Mesenchymal stem cell (in vitro differentiated cells and primary cell): ENCODE data around the gene SPATA31D4.

Experiments used
- DNase-seq: peaks from one replicate; pipeline ENCODE4 v3.0.0-alpha.2; 2013
- H2AFZ ChIP-seq: one replicate; pipeline ENCODE4 v1.6.1; 2013; ENCODE audit warnings: low read depth, mild to moderate bottlenecking, control low read depth, inconsistent platforms, low read length, moderate library complexity
- H2AK5ac ChIP-seq: 2 replicates; pipeline ENCODE4 v1.6.1; 2013; ENCODE audit warnings: low read length, moderate library complexity, mild to moderate bottlenecking, inconsistent platforms; ENCODE audit not compliant: severe bottlenecking
- H2BK120ac ChIP-seq: one replicate; pipeline ENCODE4 v1.6.1; 2013; ENCODE audit warnings: low read depth, mild to moderate bottlenecking, inconsistent platforms, low read length, moderate library complexity
- H2BK12ac ChIP-seq, 2 experiments: one replicate each; pipeline ENCODE4 v1.6.1; 2013; ENCODE audit warnings: inconsistent platforms in 2 of 2, low read length in 2 of 2, mild to moderate bottlenecking in 2 of 2, moderate library complexity in 2 of 2, control low read depth in 1 of 2
- H2BK15ac ChIP-seq: one replicate; pipeline ENCODE4 v1.6.1; 2013; ENCODE audit warnings: mild to moderate bottlenecking, low read depth, inconsistent platforms; ENCODE audit not compliant: poor library complexity, severe bottlenecking
- H2BK5ac ChIP-seq: 2 replicates; pipeline ENCODE4 v1.6.1; 2013; ENCODE audit warnings: low read depth, mild to moderate bottlenecking, low read length, control low read depth, inconsistent platforms; ENCODE audit not compliant: poor library complexity, severe bottlenecking
- H3K14ac ChIP-seq, 2 experiments: one replicate each; pipeline ENCODE4 v1.6.1; 2013; ENCODE audit warnings: inconsistent platforms in 2 of 2, low read length in 2 of 2, control low read depth in 1 of 2, mild to moderate bottlenecking in 1 of 2, moderate library complexity in 1 of 2
- H3K18ac ChIP-seq, 2 experiments: one replicate each; pipeline ENCODE4 v1.6.1; 2013; ENCODE audit warnings: inconsistent platforms in 2 of 2, low read length in 2 of 2, control low read depth in 1 of 2, low read depth in 1 of 2, mild to moderate bottlenecking in 1 of 2
- H3K23ac ChIP-seq, 2 experiments: one replicate each; pipeline ENCODE4 v1.6.1; 2013; ENCODE audit warnings: inconsistent platforms in 2 of 2, low read length in 2 of 2, mild to moderate bottlenecking in 2 of 2, moderate library complexity in 2 of 2, control low read depth in 1 of 2
- H3K27ac ChIP-seq: 2 replicates; pipeline ENCODE4 v1.5.1; 2013; ENCODE audit warnings: mild to moderate bottlenecking, moderate library complexity, low read length, control low read depth, inconsistent platforms; ENCODE audit not compliant: poor library complexity, severe bottlenecking
- H3K27me3 ChIP-seq, 2 experiments: 2 replicates each; pipeline versions ENCODE4 v1.6.1 to v1.7.0; 2013; ENCODE audit warnings: low read length in 2 of 2, mild to moderate bottlenecking in 2 of 2, moderate library complexity in 2 of 2, control low read depth in 1 of 2, inconsistent platforms in 1 of 2; ENCODE audit not compliant: control insufficient read depth in 1 of 2, insufficient read depth in 1 of 2
- H3K36me3 ChIP-seq, 2 experiments: 2 replicates each; pipeline versions ENCODE4 v1.6.1 to v1.7.0; 2013; ENCODE audit warnings: low read length in 2 of 2, control low read depth in 1 of 2, inconsistent platforms in 1 of 2, low read depth in 1 of 2, mild to moderate bottlenecking in 1 of 2; ENCODE audit not compliant: insufficient read depth in 2 of 2, control insufficient read depth in 1 of 2
- H3K4ac ChIP-seq, 2 experiments: one replicate each; pipeline ENCODE4 v1.6.1; 2013; ENCODE audit warnings: inconsistent platforms in 2 of 2, low read length in 2 of 2, mild to moderate bottlenecking in 2 of 2, moderate library complexity in 2 of 2, control low read depth in 1 of 2, low read depth in 1 of 2
- H3K4me1 ChIP-seq: 2 replicates; pipeline ENCODE4 v1.6.1; 2013; ENCODE audit warnings: low read depth, low read length, control low read depth; ENCODE audit not compliant: control insufficient read depth, insufficient read depth
- H3K4me2 ChIP-seq: 2 replicates; pipeline ENCODE4 v1.6.1; 2013; ENCODE audit warnings: low read length, mild to moderate bottlenecking, inconsistent platforms; ENCODE audit not compliant: poor library complexity, severe bottlenecking
- H3K4me3 ChIP-seq, 2 experiments: 2 replicates each; pipeline versions ENCODE4 v1.5.1 to v1.7.0; 2013; ENCODE audit warnings: low read length in 2 of 2, mild to moderate bottlenecking in 2 of 2, control low read depth in 1 of 2, low read depth in 1 of 2; ENCODE audit not compliant: insufficient read depth in 1 of 2
- H3K79me1 ChIP-seq: replicated peaks from 2 replicates; pipeline ENCODE4 v1.6.1; 2013; ENCODE audit warnings: mild to moderate bottlenecking, control low read depth, low read length, inconsistent platforms; ENCODE audit not compliant: poor library complexity, severe bottlenecking
- H3K9ac ChIP-seq: 2 replicates; pipeline ENCODE4 v1.7.0; 2013; ENCODE audit warnings: mild to moderate bottlenecking, low read length, moderate library complexity
- H3K9me3 ChIP-seq: 2 replicates; pipeline ENCODE4 v1.7.0; 2013; ENCODE audit warnings: mild to moderate bottlenecking, low read length; ENCODE audit not compliant: control insufficient read depth
- H4K8ac ChIP-seq: one replicate; pipeline ENCODE4 v1.6.1; 2013; ENCODE audit warnings: inconsistent platforms, mild to moderate bottlenecking, low read length, moderate library complexity
- H4K91ac ChIP-seq: one replicate; pipeline ENCODE4 v1.6.1; 2013; ENCODE audit warnings: mild to moderate bottlenecking, low read length, inconsistent platforms
- WGBS: methylation state at CpG from one replicate; pipeline ENCODE4 v1.1.7; 2013; ENCODE audit warnings: mixed read lengths; 5-methylcytosine and 5-hydroxymethylcytosine counted together

SPATA31D4 gene

DNA sequence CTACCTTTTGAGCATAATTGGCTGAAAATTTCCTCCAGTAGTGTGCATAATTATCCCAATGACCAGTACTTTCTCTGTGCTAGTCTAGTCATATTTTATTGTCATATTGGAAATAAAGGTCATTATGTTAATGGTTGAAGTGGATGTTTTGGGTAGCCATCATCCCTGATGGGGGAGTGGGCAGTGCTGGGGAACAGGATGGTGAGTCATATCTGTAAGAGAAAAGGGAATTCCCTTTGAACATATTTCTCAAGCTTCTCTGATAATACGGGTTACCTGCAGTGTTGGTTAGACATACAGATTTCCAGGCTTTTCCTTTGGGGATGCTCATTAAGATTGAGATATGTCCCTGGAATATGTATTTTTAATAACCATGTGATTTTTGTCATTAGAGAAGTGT is 33.3 kb upstream of the SPATA31D4 start:
- DNase-seq = no peak
- Histone ChIP-seq H2BK120ac (no peak overlapping the region), H3K4me1 (no peaks in the 10 kb centered on the region), H2BK5ac (no peak overlapping the region), H3K36me3 (no peaks in the 10 kb centered on the region), H3K79me1 (no peaks in the 10 kb centered on the region), H2BK12ac (no peak overlapping the region), H3K9ac (no peak overlapping the region), H4K91ac (no peak overlapping the region), H3K4me2 (no peak overlapping the region), H3K9me3 (no peaks in the 10 kb centered on the region), H3K27me3 (no peaks in the 10 kb centered on the region), H2AK5ac (no peak overlapping the region), H2BK15ac (no peak overlapping the region), H4K8ac (no peak overlapping the region), H2AFZ (no peak overlapping the region), H3K14ac (no peak overlapping the region), H3K18ac (no peak overlapping the region), H3K4ac (no peak overlapping the region), H3K23ac (no peak overlapping the region), H3K4me3 (no peak overlapping the region), H3K27ac (no peak overlapping the region)
- WGBS = 100% methylated on average over 1 of the region's 1 CpG

DNA sequence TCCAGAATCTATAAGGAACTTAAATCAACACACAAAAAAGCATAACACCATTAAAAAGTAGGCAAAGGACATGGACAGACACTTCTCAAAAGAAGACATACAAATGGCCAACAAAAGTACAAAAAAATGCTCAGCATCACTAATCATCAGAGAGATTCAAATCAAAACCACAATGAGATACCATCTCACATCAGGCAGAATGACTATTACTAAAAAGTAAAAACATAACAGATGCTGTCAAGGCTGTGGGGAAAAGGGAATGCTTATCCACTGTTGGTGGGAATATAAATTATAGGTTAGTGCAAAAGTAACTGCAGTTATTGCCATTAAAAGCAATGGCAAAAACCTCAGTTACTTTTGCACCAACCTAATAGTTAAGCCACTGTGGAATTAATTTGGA is 32.2 kb upstream of the SPATA31D4 start:
- no peak overlapping the region for H2BK5ac ChIP-seq
- no peak overlapping the region for H3K27ac ChIP-seq
- no peak for DNase-seq
- no peaks in the 10 kb centered on the region for H3K9me3 ChIP-seq
- H3K79me1 ChIP-seq = no peaks in the 10 kb centered on the region
- no peaks in the 10 kb centered on the region for H3K36me3 ChIP-seq
- no peak overlapping the region for H2BK15ac ChIP-seq
- no peak overlapping the region for H2BK12ac ChIP-seq
- H4K8ac ChIP-seq = no peak overlapping the region
- H4K91ac ChIP-seq = no peak overlapping the region
- H2BK120ac ChIP-seq = no peak overlapping the region
- no peak overlapping the region for H3K4ac ChIP-seq
- no peak overlapping the region for H3K18ac ChIP-seq
- no peak overlapping the region for H2AFZ ChIP-seq
- H3K4me1 ChIP-seq = no peaks in the 10 kb centered on the region
- no peak overlapping the region for H3K4me3 ChIP-seq
- H3K27me3 ChIP-seq = no peaks in the 10 kb centered on the region
- no peak overlapping the region for H3K9ac ChIP-seq
- no peak overlapping the region for H3K23ac ChIP-seq
- no peak overlapping the region for H3K4me2 ChIP-seq
- no peak overlapping the region for H3K14ac ChIP-seq
- no peak overlapping the region for H2AK5ac ChIP-seq

- Histone ChIP-seq H3K27ac (no peak overlapping the region), H3K4me2 (no peak overlapping the region), H3K4ac (no peak overlapping the region), H3K4me3 (no peak overlapping the region), H2AK5ac (no peak overlapping the region), H2BK15ac (no peak overlapping the region), H3K36me3 (no peaks in the 10 kb centered on the region), H3K18ac (peak overlapping the region in 1 of 2 experiments; percentile 61), H3K4me1 (no peaks in the 10 kb centered on the region), H2BK12ac (no peak overlapping the region), H2BK5ac (no peak overlapping the region), H3K79me1 (no peaks in the 10 kb centered on the region), H3K23ac (no peak overlapping the region), H2AFZ (no peak overlapping the region), H3K9ac (no peak overlapping the region), H4K8ac (no peak overlapping the region), H3K14ac (no peak overlapping the region), H4K91ac (no peak overlapping the region), H3K9me3 (no peaks in the 10 kb centered on the region), H3K27me3 (no peaks in the 10 kb centered on the region), H2BK120ac (no peak overlapping the region)
- peak; percentile 35 for DNase-seq
- WGBS = no CpG with 5 or more reads among the region's 1 CpG
Measured at GRCh38 chr9:81898851-81899250, 29.4 kb upstream of the SPATA31D4 start.

DNA sequence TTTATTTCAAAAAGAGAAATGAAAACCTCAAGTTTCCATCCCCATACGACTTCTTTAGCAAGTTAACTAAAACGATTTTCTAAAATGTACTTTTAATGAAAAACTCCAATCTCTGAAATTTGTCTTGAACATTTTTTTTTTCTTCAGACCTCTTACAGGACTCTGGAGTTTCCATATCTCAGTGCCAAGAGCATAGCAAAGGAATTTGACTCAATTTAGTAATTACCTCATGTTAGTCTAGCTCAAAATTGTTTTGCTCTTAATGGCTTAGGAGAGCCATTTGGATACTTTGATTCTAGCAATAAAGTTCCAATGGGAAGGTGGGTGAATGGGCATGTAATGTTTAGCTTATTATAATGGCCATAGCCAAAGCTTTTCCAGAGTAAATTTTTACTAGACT is 26.0 kb upstream of the SPATA31D4 start:
- no peak overlapping the region for H2BK12ac ChIP-seq
- H3K18ac ChIP-seq = no peak overlapping the region
- no peaks in the 10 kb centered on the region for H3K27me3 ChIP-seq
- no peaks in the 10 kb centered on the region for H3K9me3 ChIP-seq
- DNase-seq = no peak
- H3K36me3 ChIP-seq = no peaks in the 10 kb centered on the region
- no peaks in the 10 kb centered on the region for H3K79me1 ChIP-seq
- H2AFZ ChIP-seq = no peak overlapping the region
- H3K14ac ChIP-seq = no peak overlapping the region
- H2BK15ac ChIP-seq = no peak overlapping the region
- no peak overlapping the region for H2BK5ac ChIP-seq
- H3K9ac ChIP-seq = peak overlapping the region; percentile 56
- no peaks in the 10 kb centered on the region for H3K4me1 ChIP-seq
- H4K91ac ChIP-seq = no peak overlapping the region
- H2BK120ac ChIP-seq = no peak overlapping the region
- WGBS = 98% methylated on average over 2 of the region's 2 CpGs
- H3K23ac ChIP-seq = no peak overlapping the region
- no peak overlapping the region for H3K4me2 ChIP-seq
- no peak overlapping the region for H2AK5ac ChIP-seq
- no peak overlapping the region for H4K8ac ChIP-seq
- no peak overlapping the region for H3K27ac ChIP-seq
- no peak overlapping the region for H3K4me3 ChIP-seq
- H3K4ac ChIP-seq = no peak overlapping the region
